ENCODE results near the gene CATSPERZ.

The CATSPERZ gene

GRCh38 chr11:64351136-64351631 lies 51.0 kb downstream of the CATSPERZ start:
- Histone ChIP-seq H3K4me1 (ENCODE audit: insufficient read depth, low read length, poor library complexity, severe bottlenecking) (peaks cover 9% of the 10 kb centered on the region), H3K36me3 (ENCODE audit: insufficient read depth, low read length) (no peaks in the 10 kb centered on the region), H3F3A (ENCODE audit: low read depth) (no peaks in the 10 kb centered on the region), H3K9me3 (ENCODE audit: insufficient read depth, low read depth, low read length) (no peaks in the 10 kb centered on the region), H2AFZ (ENCODE audit: low read length) (no peak overlapping the region), H3K9me2 (replicated peaks; ENCODE audit: low read depth, low read length) (no peaks in the 10 kb centered on the region), H4K20me1 (ENCODE audit: insufficient read depth, low read length, poor library complexity, severe bottlenecking) (no peaks in the 10 kb centered on the region), H3K79me2 (ENCODE audit: insufficient read depth, low read length) (no peaks in the 10 kb centered on the region), H3K27me3 (ENCODE audit: insufficient read depth, low read length, poor library complexity, severe bottlenecking) (no peaks in the 10 kb centered on the region), H3K4me3 (ENCODE audit: low read length, poor library complexity, severe bottlenecking) (no peak overlapping the region), H3K4me2 (ENCODE audit: low read depth, low read length, poor library complexity, severe bottlenecking) (no peak overlapping the region), H3K9ac (ENCODE audit: low read depth, low read length, poor library complexity, severe bottlenecking) (no peak overlapping the region)
- TF ChIP-seq CTCF (conservative IDR thresholded peaks at IDR 0.05; ENCODE audit: low read length) = no peak
- TF ChIP-seq EZH2phosphoT487 (IDR thresholded peaks at IDR 0.05; ENCODE audit: borderline replicate concordance) = no peak

DNA sequence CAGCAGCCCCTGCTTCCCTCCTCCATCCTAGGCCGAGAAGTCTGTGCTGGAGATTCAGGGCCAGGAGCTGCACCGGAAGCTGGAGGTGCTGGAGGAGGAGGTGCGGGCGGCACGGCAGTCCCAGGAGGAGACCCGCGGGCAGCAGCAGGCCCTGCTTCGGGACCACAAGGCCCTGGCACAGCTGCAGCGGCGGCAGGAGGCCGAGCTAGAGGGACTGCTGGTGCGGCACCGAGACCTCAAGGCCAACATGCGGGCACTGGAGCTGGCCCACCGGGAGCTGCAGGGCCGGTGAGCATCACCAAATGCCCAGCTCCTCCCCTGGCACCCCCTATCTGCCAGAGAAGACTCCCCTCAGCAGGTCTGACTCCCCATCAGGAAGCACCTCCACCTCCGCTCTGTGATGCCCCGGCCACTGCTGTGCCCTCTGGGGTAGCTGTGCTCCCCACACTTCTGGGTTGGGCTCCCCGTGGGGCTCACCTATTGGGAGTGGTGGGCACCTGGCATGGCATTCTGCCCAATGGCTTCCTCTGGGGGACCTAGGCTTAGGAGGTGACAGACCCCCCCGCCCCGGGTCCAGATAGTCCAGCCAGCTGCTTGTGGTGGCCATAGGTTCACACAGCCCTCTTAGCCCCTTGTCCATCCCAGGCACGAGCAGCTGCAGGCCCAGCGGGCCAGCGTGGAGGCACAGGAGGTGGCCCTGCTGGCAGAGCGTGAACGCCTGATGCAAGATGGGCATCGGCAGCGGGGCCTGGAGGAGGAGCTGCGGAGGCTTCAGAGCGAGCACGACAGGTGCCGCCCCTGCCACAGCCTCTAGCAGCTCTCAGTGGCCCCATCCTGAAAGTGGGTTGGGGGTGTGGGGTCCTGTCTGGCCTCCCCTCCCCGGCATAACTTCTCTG lies 52.2 kb downstream of the CATSPERZ start:
- Histone ChIP-seq H3K9ac (ENCODE audit: low read depth, low read length, poor library complexity, severe bottlenecking) (no peak overlapping the region), H3K9me2 (replicated peaks; ENCODE audit: low read depth, low read length) (no peaks in the 10 kb centered on the region), H3K4me3 (ENCODE audit: low read length, poor library complexity, severe bottlenecking) (no peak overlapping the region), H3K9me3 (ENCODE audit: insufficient read depth, low read depth, low read length) (no peaks in the 10 kb centered on the region), H3K4me2 (ENCODE audit: low read depth, low read length, poor library complexity, severe bottlenecking) (no peak overlapping the region), H3F3A (ENCODE audit: low read depth) (no peaks in the 10 kb centered on the region), H2AFZ (ENCODE audit: low read length) (no peak overlapping the region), H3K27me3 (ENCODE audit: insufficient read depth, low read length, poor library complexity, severe bottlenecking) (no peaks in the 10 kb centered on the region), H3K36me3 (ENCODE audit: insufficient read depth, low read length) (no peaks in the 10 kb centered on the region), H4K20me1 (ENCODE audit: insufficient read depth, low read length, poor library complexity, severe bottlenecking) (no peaks in the 10 kb centered on the region), H3K4me1 (ENCODE audit: insufficient read depth, low read length, poor library complexity, severe bottlenecking) (peaks cover 9% of the 10 kb centered on the region), H3K79me2 (ENCODE audit: insufficient read depth, low read length) (no peaks in the 10 kb centered on the region)
- no peak for TF ChIP-seq CTCF (conservative IDR thresholded peaks at IDR 0.05; ENCODE audit: low read length)
- no peak for TF ChIP-seq EZH2phosphoT487 (IDR thresholded peaks at IDR 0.05; ENCODE audit: borderline replicate concordance)

DNA sequence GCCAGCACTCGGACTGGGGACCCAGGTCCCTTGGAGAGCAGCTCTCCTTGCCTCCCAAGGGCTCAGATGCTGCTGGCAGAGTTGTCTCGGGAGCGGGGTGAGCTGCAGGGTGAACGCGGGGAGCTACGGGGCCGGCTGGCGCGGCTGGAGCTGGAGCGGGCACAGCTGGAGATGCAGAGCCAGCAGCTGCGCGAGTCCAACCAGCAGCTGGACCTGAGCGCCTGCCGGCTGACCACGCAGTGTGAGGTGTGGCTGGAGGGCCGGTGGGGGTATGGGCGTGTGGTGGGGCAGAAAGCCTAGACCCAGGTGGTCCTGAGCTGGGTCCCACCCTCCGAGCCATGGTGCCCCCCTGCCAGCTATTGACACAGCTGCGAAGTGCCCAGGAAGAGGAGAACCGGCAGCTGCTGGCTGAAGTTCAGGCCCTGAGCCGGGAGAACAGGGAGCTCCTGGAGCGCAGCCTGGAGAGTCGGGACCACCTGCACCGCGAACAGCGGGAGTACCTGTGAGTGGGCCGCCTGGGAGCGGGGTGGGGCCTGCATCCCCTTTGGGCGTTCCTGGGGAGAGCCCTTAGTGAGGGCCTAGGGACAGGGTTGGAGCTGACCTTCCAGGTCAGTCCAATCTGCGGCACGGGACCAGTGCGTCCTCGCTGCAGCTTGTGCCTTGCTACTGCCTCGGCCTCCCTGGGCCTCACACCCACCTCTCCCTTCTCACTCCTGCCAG lies 53.0 kb downstream of the CATSPERZ start:
- no peak overlapping the region for H3K9ac ChIP-seq (ENCODE audit: low read depth, low read length, poor library complexity, severe bottlenecking)
- no peaks in the 10 kb centered on the region for H3F3A ChIP-seq (ENCODE audit: low read depth)
- no peak overlapping the region for H2AFZ ChIP-seq (ENCODE audit: low read length)
- no peaks in the 10 kb centered on the region for H3K9me2 ChIP-seq (replicated peaks; ENCODE audit: low read depth, low read length)
- no peaks in the 10 kb centered on the region for H3K36me3 ChIP-seq (ENCODE audit: insufficient read depth, low read length)
- H3K4me2 ChIP-seq (ENCODE audit: low read depth, low read length, poor library complexity, severe bottlenecking) = no peak overlapping the region
- TF ChIP-seq EZH2phosphoT487 (IDR thresholded peaks at IDR 0.05; ENCODE audit: borderline replicate concordance) = no peak
- TF ChIP-seq CTCF (conservative IDR thresholded peaks at IDR 0.05; ENCODE audit: low read length) = no peak
- no peaks in the 10 kb centered on the region for H3K9me3 ChIP-seq (ENCODE audit: insufficient read depth, low read depth, low read length)
- no peaks in the 10 kb centered on the region for H3K27me3 ChIP-seq (ENCODE audit: insufficient read depth, low read length, poor library complexity, severe bottlenecking)
- H3K4me1 ChIP-seq (ENCODE audit: insufficient read depth, low read length, poor library complexity, severe bottlenecking) = peaks cover 14% of the 10 kb centered on the region
- no peak overlapping the region for H3K4me3 ChIP-seq (ENCODE audit: low read length, poor library complexity, severe bottlenecking)
- H3K79me2 ChIP-seq (ENCODE audit: insufficient read depth, low read length) = no peaks in the 10 kb centered on the region
- no peaks in the 10 kb centered on the region for H4K20me1 ChIP-seq (ENCODE audit: insufficient read depth, low read length, poor library complexity, severe bottlenecking)
